ENCODE measurements around the gene NT5M. TPM values are rescaled to one million over a fixed set of nuclear protein-coding genes. Genes with fewer than 3 reads are reported as not detected.

The NT5M gene
- polyA plus RNA-seq, 3 donors: 0.23 to 0.57 (median 0.25) TPM

DNA sequence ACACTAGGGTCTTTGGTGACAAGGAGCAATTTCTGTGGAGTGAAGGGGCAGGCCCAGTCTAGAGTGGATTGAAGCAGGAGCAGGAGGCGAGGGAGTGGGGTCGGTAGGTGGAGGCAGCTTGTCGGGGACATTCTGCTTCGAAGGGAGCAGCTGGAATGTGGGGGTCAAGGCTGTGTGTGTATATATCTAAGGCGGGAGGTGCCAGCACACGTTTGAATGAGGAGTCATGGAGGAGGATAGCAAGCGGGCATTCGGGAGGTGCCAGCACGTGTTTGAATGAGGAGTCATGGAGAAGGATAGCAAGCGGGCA lies 17.7 kb downstream of the NT5M start:
- WGBS (ENCODE audit: insufficient coverage): 100% methylated on average over 10 of the region's 10 CpGs
- H3K27ac ChIP-seq (ENCODE audit: low read depth in 1 of 2, low read length in 2 of 2): no peak overlapping the region
- Mint-ChIP-seq H3K36me3 (peaks cover 6 to 9% of the 10 kb centered on the region in 2 donors), H3K27me3 (ENCODE audit: low read depth in 3 of 3) (peaks cover 0 to 2% (median 0%) of the 10 kb centered on the region in 3 donors), H3K27ac (no peak overlapping the region), H3K4me1 (no peaks in the 10 kb centered on the region), H3K4me3 (no peak overlapping the region), H3K9me3 (no peaks in the 10 kb centered on the region)
- no peak for DNase-seq
- no peak overlapping the region for H2AFZ ChIP-seq (ENCODE audit: insufficient read depth, low read depth, low read length, poor library complexity, severe bottlenecking)
- H3K79me2 ChIP-seq (ENCODE audit: insufficient read depth, low read length): no peaks in the 10 kb centered on the region
- TF ChIP-seq, protein P1, sequence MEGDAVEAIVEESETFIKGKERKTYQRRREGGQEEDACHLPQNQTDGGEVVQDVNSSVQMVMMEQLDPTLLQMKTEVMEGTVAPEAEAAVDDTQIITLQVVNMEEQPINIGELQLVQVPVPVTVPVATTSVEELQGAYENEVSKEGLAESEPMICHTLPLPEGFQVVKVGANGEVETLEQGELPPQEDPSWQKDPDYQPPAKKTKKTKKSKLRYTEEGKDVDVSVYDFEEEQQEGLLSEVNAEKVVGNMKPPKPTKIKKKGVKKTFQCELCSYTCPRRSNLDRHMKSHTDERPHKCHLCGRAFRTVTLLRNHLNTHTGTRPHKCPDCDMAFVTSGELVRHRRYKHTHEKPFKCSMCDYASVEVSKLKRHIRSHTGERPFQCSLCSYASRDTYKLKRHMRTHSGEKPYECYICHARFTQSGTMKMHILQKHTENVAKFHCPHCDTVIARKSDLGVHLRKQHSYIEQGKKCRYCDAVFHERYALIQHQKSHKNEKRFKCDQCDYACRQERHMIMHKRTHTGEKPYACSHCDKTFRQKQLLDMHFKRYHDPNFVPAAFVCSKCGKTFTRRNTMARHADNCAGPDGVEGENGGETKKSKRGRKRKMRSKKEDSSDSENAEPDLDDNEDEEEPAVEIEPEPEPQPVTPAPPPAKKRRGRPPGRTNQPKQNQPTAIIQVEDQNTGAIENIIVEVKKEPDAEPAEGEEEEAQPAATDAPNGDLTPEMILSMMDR (IDR thresholded peaks at IDR 0.05): no peak
- no peaks in the 10 kb centered on the region for H3K4me1 ChIP-seq (ENCODE audit: control insufficient read depth in 1 of 2, insufficient read depth in 2 of 2, low read length in 2 of 2)
- no peaks in the 10 kb centered on the region for H3K27me3 ChIP-seq (ENCODE audit: control insufficient read depth in 2 of 2, insufficient read depth in 2 of 2, low read length in 2 of 2)
- no peak overlapping the region for H3K4me3 ChIP-seq (replicated peaks in 1 of 3; ENCODE audit: low read depth in 2 of 3, low read length in 3 of 3)
- no peak overlapping the region for H3K9ac ChIP-seq (ENCODE audit: insufficient read depth, low read length, poor library complexity, severe bottlenecking)
- no peak overlapping the region for H3K4me2 ChIP-seq (replicated peaks; ENCODE audit: extremely low read depth, low read length, poor library complexity, severe bottlenecking)
- no peaks in the 10 kb centered on the region for H3K9me3 ChIP-seq (replicated peaks in 1 of 2; ENCODE audit: control insufficient read depth in 1 of 2, insufficient read depth in 1 of 2, low read length in 2 of 2)
- H3K36me3 ChIP-seq (replicated peaks in 1 of 2; ENCODE audit: control insufficient read depth in 1 of 2, insufficient read depth in 2 of 2, low read length in 2 of 2): no peaks in the 10 kb centered on the region
- no peaks in the 10 kb centered on the region for H4K20me1 ChIP-seq (ENCODE audit: insufficient read depth, low read length)
- intact Hi-C loops (cut with micrococcal nuclease): no loop called here

DNA sequence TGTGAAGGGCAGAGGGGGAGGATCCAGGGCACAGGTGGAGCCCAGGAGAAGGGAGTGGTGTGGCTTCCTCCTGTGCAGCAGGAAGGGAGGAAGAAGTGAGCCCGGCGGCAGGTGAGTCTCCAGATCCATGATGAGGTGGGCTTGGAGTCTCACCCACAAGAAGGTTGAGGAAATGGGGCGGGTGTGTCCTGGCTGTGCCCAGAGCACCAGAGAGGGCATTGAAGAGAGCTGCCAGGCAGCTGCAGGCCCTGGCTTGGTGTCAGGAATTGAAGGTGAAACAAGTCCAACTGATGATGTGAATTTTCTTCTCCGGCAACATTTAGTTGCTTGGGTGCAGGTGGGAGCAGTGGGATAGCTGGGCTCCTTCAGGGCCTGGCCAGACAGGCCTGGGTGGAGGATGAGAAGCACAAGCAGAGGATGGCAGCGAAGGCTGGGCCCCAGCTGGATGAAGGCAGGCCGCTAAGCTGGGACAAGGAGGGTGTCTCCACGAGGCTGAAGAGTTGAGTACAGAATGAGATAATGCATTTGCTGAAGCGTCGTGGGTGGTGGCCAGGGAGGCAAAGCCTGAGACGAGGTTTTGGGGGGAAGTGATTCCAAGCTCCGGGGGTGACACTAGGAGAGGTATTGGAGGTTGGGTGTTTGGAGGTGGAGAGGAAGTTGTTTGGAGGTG lies 18.3 kb downstream of the NT5M start:
- H3K36me3 ChIP-seq (replicated peaks in 1 of 2; ENCODE audit: control insufficient read depth in 1 of 2, insufficient read depth in 2 of 2, low read length in 2 of 2): no peaks in the 10 kb centered on the region
- no peak for DNase-seq
- no peak overlapping the region for H2AFZ ChIP-seq (ENCODE audit: insufficient read depth, low read depth, low read length, poor library complexity, severe bottlenecking)
- peaks cover 7 to 9% of the 10 kb centered on the region in 2 donors for H3K36me3 Mint-ChIP-seq
- no peaks in the 10 kb centered on the region for H3K4me1 Mint-ChIP-seq
- no peaks in the 10 kb centered on the region for H3K27me3 ChIP-seq (ENCODE audit: control insufficient read depth in 2 of 2, insufficient read depth in 2 of 2, low read length in 2 of 2)
- WGBS (ENCODE audit: insufficient coverage): 87% methylated on average over 11 of the region's 11 CpGs
- no peak overlapping the region for H3K27ac ChIP-seq (ENCODE audit: low read depth in 1 of 2, low read length in 2 of 2)
- no peak overlapping the region for H3K27ac Mint-ChIP-seq
- no peak overlapping the region for H3K4me3 ChIP-seq (replicated peaks in 1 of 3; ENCODE audit: low read depth in 2 of 3, low read length in 3 of 3)
- TF ChIP-seq, protein P1 (IDR thresholded peaks at IDR 0.05): no peak
- no peaks in the 10 kb centered on the region for H4K20me1 ChIP-seq (ENCODE audit: insufficient read depth, low read length)
- no peak overlapping the region for H3K4me3 Mint-ChIP-seq
- H3K4me1 ChIP-seq (ENCODE audit: control insufficient read depth in 1 of 2, insufficient read depth in 2 of 2, low read length in 2 of 2): no peaks in the 10 kb centered on the region
- H3K9ac ChIP-seq (ENCODE audit: insufficient read depth, low read length, poor library complexity, severe bottlenecking): no peak overlapping the region
- H3K79me2 ChIP-seq (ENCODE audit: insufficient read depth, low read length): no peaks in the 10 kb centered on the region
- intact Hi-C loops (cut with micrococcal nuclease): no loop called here
- H3K27me3 Mint-ChIP-seq (ENCODE audit: low read depth in 3 of 3): peaks cover 0 to 4% (median 0%) of the 10 kb centered on the region in 3 donors
- H3K4me2 ChIP-seq (replicated peaks; ENCODE audit: extremely low read depth, low read length, poor library complexity, severe bottlenecking): no peak overlapping the region
- H3K9me3 Mint-ChIP-seq: no peaks in the 10 kb centered on the region
- H3K9me3 ChIP-seq (replicated peaks in 1 of 2; ENCODE audit: control insufficient read depth in 1 of 2, insufficient read depth in 1 of 2, low read length in 2 of 2): no peaks in the 10 kb centered on the region
